ENCODE measurements around the gene PLA2G4B. TPM values are rescaled to one million over a fixed set of nuclear protein-coding genes. Genes with fewer than 3 reads are reported as not detected.

The PLA2G4B gene
- total RNA-seq, 2 experiments from 2014 or later = 4.2 to 4.8 TPM

DNA sequence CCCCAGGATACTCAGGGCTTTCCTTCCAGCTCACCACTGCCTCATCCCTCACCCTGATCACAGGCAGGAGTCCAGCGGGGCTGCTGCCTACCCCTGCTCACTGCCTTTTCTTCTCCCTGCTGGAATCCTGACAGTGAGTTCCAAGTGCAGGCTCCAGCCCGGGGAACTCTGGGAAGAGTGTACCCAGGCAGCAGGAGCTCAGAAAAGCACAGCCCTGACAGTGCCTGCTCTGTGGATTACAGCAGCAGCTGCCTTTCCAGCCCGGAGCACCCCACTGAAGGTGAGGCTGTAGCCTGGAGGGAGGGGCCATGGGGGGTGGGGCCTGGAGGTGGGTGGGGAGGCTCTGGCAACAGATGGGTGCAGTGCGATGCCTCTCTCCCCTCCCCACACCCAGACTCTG, 16.8 kb upstream of the PLA2G4B start:
- H3K9me3 Mint-ChIP-seq = no peaks in the 10 kb centered on the region
- no peak for ATAC-seq

DNA sequence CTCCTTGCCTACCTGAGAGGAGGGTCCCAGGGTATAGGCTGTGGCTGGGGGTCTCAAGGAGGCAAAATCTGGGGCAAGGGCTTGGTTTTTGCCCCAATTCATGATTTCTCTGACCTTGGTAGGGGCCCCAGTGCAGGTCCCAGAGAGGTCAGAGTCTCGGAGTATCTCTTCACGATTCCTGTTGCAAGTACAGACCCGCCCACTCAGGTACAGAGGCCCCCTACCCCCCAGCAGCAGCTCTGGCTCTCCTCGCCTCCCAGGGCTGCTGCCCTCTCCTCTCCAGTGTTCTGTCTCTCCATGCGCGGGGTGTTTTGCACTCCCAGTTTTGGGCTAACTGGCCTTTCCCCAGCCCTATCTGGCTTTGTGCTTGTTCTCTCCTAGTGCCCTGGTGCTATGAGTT, 16.2 kb upstream of the PLA2G4B start:
- Mint-ChIP-seq H3K4me1 (ENCODE audit: low read depth) (peaks cover 2% of the 10 kb centered on the region), H3K4me3 (no peak overlapping the region), H3K27ac (no peak overlapping the region), H3K36me3 (ENCODE audit: low read depth) (peaks cover 8% of the 10 kb centered on the region), H3K9me3 (no peaks in the 10 kb centered on the region), H3K27me3 (no peaks in the 10 kb centered on the region)
- ChIA-PET CTCF (no interaction called here), POLR2A (interaction anchor here (0.8 kb wide), 1 partner anchor 46 kb away, joined by 3 read pairs; no protein-coding TSS in a partner anchor)
- TF ChIP-seq, protein P1, sequence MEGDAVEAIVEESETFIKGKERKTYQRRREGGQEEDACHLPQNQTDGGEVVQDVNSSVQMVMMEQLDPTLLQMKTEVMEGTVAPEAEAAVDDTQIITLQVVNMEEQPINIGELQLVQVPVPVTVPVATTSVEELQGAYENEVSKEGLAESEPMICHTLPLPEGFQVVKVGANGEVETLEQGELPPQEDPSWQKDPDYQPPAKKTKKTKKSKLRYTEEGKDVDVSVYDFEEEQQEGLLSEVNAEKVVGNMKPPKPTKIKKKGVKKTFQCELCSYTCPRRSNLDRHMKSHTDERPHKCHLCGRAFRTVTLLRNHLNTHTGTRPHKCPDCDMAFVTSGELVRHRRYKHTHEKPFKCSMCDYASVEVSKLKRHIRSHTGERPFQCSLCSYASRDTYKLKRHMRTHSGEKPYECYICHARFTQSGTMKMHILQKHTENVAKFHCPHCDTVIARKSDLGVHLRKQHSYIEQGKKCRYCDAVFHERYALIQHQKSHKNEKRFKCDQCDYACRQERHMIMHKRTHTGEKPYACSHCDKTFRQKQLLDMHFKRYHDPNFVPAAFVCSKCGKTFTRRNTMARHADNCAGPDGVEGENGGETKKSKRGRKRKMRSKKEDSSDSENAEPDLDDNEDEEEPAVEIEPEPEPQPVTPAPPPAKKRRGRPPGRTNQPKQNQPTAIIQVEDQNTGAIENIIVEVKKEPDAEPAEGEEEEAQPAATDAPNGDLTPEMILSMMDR (IDR thresholded peaks at IDR 0.05) = no peak
- intact Hi-C loops (cut with micrococcal nuclease) = no loop called here
- ATAC-seq (no peak), DNase-seq (no peak)

More for the DNA sequence above, 16.8 kb upstream of the PLA2G4B start:
- H3K4me1 Mint-ChIP-seq (ENCODE audit: low read depth) = peaks cover 2% of the 10 kb centered on the region
- peaks cover 8% of the 10 kb centered on the region for H3K36me3 Mint-ChIP-seq (ENCODE audit: low read depth)
- intact Hi-C loops (cut with micrococcal nuclease) = no loop called here
- no peak for DNase-seq
- TF ChIP-seq, protein P1 (IDR thresholded peaks at IDR 0.05) = no peak
- H3K4me3 Mint-ChIP-seq = no peak overlapping the region
- POLR2A ChIA-PET = interaction anchor here (0.8 to 1.2 kb wide), 2 partner anchors 11 to 45 kb away, joined by 3 to 4 read pairs; no protein-coding TSS in a partner anchor
- H3K27ac Mint-ChIP-seq = no peak overlapping the region
- CTCF ChIA-PET = interaction anchor here (1.0 to 2.1 kb wide), 3 partner anchors 10 to 48 kb away, joined by 3 to 11 read pairs (median 8); partner anchors contain the start of gene MAPKBP1
- no peaks in the 10 kb centered on the region for H3K27me3 Mint-ChIP-seq

DNA sequence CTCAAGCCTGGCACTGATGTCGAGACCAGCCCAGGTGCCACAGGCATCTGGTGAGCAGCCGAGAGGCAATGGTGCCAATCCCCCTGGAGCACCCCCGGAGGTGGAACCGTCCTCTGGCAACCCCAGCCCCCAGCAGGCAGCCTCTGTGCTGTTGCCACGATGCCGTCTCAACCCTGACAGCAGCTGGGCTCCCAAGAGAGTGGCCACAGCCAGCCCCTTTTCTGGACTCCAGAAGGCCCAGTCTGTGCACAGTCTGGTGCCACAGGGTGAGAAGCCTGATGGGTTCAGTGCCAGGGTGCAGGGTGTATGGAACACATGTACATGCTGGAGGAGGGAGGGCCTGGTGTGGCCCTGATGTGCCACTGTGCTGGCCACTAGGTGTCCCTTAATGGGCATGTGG, 15.7 kb upstream of the PLA2G4B start:
- TF ChIP-seq, protein P1 (IDR thresholded peaks at IDR 0.05) = no peak
- CTCF ChIA-PET = interaction anchor here (0.6 to 3.3 kb wide), 4 partner anchors 11 to 124 kb away, joined by 3 to 17 read pairs (median 3); partner anchors contain the start of gene MAPKBP1
- no peak overlapping the region for H3K27ac Mint-ChIP-seq
- intact Hi-C loops (cut with micrococcal nuclease) = no loop called here
- peaks cover 3% of the 10 kb centered on the region for H3K4me1 Mint-ChIP-seq (ENCODE audit: low read depth)
- no peaks in the 10 kb centered on the region for H3K27me3 Mint-ChIP-seq
- no peak overlapping the region for H3K4me3 Mint-ChIP-seq
- H3K36me3 Mint-ChIP-seq (ENCODE audit: low read depth) = peaks cover 8% of the 10 kb centered on the region
- ATAC-seq (no peak), DNase-seq (no peak)
- no peaks in the 10 kb centered on the region for H3K9me3 Mint-ChIP-seq
- POLR2A ChIA-PET = no interaction called here

DNA sequence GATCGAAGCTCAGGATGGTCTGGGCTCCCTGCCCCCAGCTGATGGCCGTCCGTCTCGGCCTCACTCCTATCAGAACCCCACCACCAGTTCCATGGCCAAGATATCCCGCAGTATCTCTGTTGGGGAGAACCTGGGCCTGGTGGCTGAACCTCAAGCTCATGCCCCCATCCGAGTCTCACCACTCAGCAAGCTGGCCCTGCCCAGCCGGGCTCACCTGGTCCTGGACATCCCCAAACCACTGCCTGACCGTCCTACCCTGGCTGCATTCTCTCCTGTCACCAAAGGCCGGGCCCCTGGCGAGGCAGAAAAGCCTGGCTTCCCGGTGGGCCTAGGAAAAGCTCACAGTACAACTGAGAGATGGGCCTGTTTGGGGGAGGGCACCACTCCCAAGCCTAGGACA, 15.1 kb upstream of the PLA2G4B start:
- DNase-seq (no peak), ATAC-seq (no peak)
- ChIA-PET CTCF (interaction anchor here (0.6 to 3.3 kb wide), 4 partner anchors 12 to 125 kb away, joined by 3 to 17 read pairs (median 3); partner anchors contain the start of gene MAPKBP1), POLR2A (no interaction called here)
- Mint-ChIP-seq H3K4me3 (no peak overlapping the region), H3K36me3 (ENCODE audit: low read depth) (peaks cover 6% of the 10 kb centered on the region), H3K27ac (no peak overlapping the region), H3K9me3 (no peaks in the 10 kb centered on the region), H3K4me1 (ENCODE audit: low read depth) (peaks cover 4% of the 10 kb centered on the region), H3K27me3 (no peaks in the 10 kb centered on the region)
- TF ChIP-seq, protein P1 (IDR thresholded peaks at IDR 0.05) = no peak
- intact Hi-C loops (cut with micrococcal nuclease) = no loop called here

DNA sequence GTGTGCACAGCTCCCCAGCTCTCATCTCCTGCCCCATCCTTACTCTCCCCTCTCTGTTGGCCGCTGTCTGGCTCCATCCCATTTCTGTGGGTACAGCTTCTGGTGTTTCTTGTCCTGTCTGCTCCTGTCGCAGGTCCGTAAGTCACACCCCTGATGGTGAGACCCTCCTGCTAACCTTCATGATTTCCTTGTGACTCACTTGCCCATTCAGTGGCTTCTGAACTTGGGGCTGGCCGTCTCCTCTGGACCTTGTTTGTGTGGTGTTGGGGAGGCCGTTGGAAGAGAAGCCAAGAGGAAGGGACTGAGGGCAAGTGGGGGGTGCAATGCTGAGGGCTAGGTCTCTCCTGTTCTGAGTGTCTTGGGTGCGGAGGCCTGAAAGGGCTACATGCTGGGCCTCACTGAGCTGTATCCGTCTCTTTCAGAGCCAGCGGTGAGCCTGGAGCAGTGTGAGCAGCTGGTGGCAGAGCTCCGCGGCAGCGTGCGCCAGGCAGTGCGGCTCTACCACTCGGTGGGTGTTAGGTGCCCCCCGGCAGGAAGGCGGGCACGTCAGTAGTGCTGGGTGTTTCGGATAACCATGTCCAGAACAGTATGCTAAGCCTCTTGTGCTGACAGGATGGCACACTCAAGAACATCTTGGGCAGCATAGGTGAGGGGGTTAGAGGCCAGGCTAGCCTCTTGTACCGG, 14.4 kb upstream of the PLA2G4B start:
- DNase-seq (no peak), ATAC-seq (no peak)
- CTCF ChIA-PET = interaction anchor here (1.0 to 4.6 kb wide), 4 partner anchors 13 to 81 kb away, joined by 3 to 17 read pairs (median 10); partner anchors contain the start of gene MAPKBP1
- Mint-ChIP-seq H3K4me1 (ENCODE audit: low read depth) (peaks cover 10% of the 10 kb centered on the region), H3K9me3 (no peaks in the 10 kb centered on the region), H3K27ac (no peak overlapping the region), H3K4me3 (no peak overlapping the region), H3K27me3 (no peaks in the 10 kb centered on the region), H3K36me3 (ENCODE audit: low read depth) (peaks cover 6% of the 10 kb centered on the region)
- TF ChIP-seq, protein P1 (IDR thresholded peaks at IDR 0.05) = no peak
- intact Hi-C loops (cut with micrococcal nuclease) = no loop called here
- POLR2A ChIA-PET = interaction anchor here (0.6 to 0.7 kb wide), 2 partner anchors 146 to 233 kb away, joined by 3 to 4 read pairs; no protein-coding TSS in a partner anchor

Data from activated CD8-positive, alpha-beta T cell treated with anti-CD3 and anti-CD28 coated beads for 36 hours (primary cell).